ENCODE results near the gene FRY.

GRCh38 chr13:32044446-32044845 lies 12.9 kb downstream of the FRY start:
- TF ChIP-seq CREB1 (IDR thresholded peaks at IDR 0.05; ENCODE audit: low read depth) (no peak), USF1 (IDR thresholded peaks at IDR 0.05; ENCODE audit: borderline replicate concordance, extremely low read length, insufficient read depth, low read depth, low read length) (no peak), CTCF (IDR thresholded peaks at IDR 0.05 in 2 of 3, conservative IDR thresholded peaks at IDR 0.05 in 1 of 3; ENCODE audit: control insufficient read depth in 2 of 3, extremely low read depth in 1 of 3, insufficient read depth in 1 of 3, low read depth in 3 of 3, low read length in 3 of 3) (no peak), KDM1A (IDR thresholded peaks at IDR 0.05; ENCODE audit: borderline replicate concordance) (no peak), TBL1XR1 (IDR thresholded peaks at IDR 0.05; ENCODE audit: low read depth, low read length) (no peak), PBX3 (IDR thresholded peaks at IDR 0.05; ENCODE audit: insufficient replicate concordance, low read depth, low read length) (no peak)
